ENCODE data around the gene NRCAM. TPM values are rescaled to one million over a fixed set of nuclear protein-coding genes. Genes with fewer than 3 reads are reported as not detected.

Gene NRCAM
- total RNA-seq, 1 experiment from 2014 or later: 45.7 TPM

- BruUV-seq (replicated peaks): no TSS peak
These were observed 170.5 kb downstream of the NRCAM start for GRCh38 chr7:108285778-108286177.

GRCh38 chr7:108285003-108285368, 171.2 kb downstream of the NRCAM start:
- no peaks in the 10 kb centered on the region for H3K36me3 ChIP-seq (ENCODE audit: insufficient read depth, low read length, poor library complexity, severe bottlenecking)
- TF ChIP-seq CTCF (conservative IDR thresholded peaks at IDR 0.05; ENCODE audit: low read depth, low read length): no peak
- TF ChIP-seq EZH2 (IDR thresholded peaks at IDR 0.05; ENCODE audit: borderline replicate concordance, low read depth, low read length, poor library complexity, severe bottlenecking): no peak
- POLR2A ChIA-PET (ENCODE audit: low non-redundant PET): no interaction called here
- H3K27ac ChIP-seq (ENCODE audit: low read depth, low read length, poor library complexity, severe bottlenecking): no peak overlapping the region
- H3K4me3 ChIP-seq (ENCODE audit: low read depth, low read length, poor library complexity, severe bottlenecking): no peak overlapping the region
- H3K27me3 ChIP-seq (replicated peaks; ENCODE audit: insufficient read depth, low read depth, low read length, poor library complexity): no peaks in the 10 kb centered on the region
- peaks cover 80% of the 10 kb centered on the region for H3K4me1 ChIP-seq (ENCODE audit: insufficient read depth, low read length, poor library complexity, severe bottlenecking)
- intact Hi-C loops (cut with micrococcal nuclease; ENCODE audit: unreplicated experiment): no loop called here
- H3K9me3 ChIP-seq (ENCODE audit: low read depth, low read length, poor library complexity, severe bottlenecking): no peaks in the 10 kb centered on the region
- CTCF ChIA-PET: no interaction called here
- no TSS peak for BruUV-seq (replicated peaks)
- DNase-seq (ENCODE audit: low spot score): no peak

More at GRCh38 chr7:108285778-108286177, 170.5 kb downstream of the NRCAM start:
- ChIA-PET CTCF (no interaction called here), POLR2A (ENCODE audit: low non-redundant PET) (no interaction called here)
- H3K27me3 ChIP-seq (replicated peaks; ENCODE audit: insufficient read depth, low read depth, low read length, poor library complexity): no peaks in the 10 kb centered on the region
- peaks cover 81% of the 10 kb centered on the region for H3K4me1 ChIP-seq (ENCODE audit: insufficient read depth, low read length, poor library complexity, severe bottlenecking)
- intact Hi-C loops (cut with micrococcal nuclease; ENCODE audit: unreplicated experiment): no loop called here
- H3K9me3 ChIP-seq (ENCODE audit: low read depth, low read length, poor library complexity, severe bottlenecking): no peaks in the 10 kb centered on the region
- no peak overlapping the region for H3K27ac ChIP-seq (ENCODE audit: low read depth, low read length, poor library complexity, severe bottlenecking)
- DNase-seq (ENCODE audit: low spot score): no peak
- H3K4me3 ChIP-seq (ENCODE audit: low read depth, low read length, poor library complexity, severe bottlenecking): no peak overlapping the region
- TF ChIP-seq EZH2 (IDR thresholded peaks at IDR 0.05; ENCODE audit: borderline replicate concordance, low read depth, low read length, poor library complexity, severe bottlenecking): no peak
- no peak for TF ChIP-seq CTCF (conservative IDR thresholded peaks at IDR 0.05; ENCODE audit: low read depth, low read length)
- no peaks in the 10 kb centered on the region for H3K36me3 ChIP-seq (ENCODE audit: insufficient read depth, low read length, poor library complexity, severe bottlenecking)

- Histone ChIP-seq H3K4me1 (ENCODE audit: insufficient read depth, low read length, poor library complexity, severe bottlenecking) (peaks cover 78% of the 10 kb centered on the region), H3K27ac (ENCODE audit: low read depth, low read length, poor library complexity, severe bottlenecking) (no peak overlapping the region), H3K36me3 (ENCODE audit: insufficient read depth, low read length, poor library complexity, severe bottlenecking) (no peaks in the 10 kb centered on the region), H3K27me3 (replicated peaks; ENCODE audit: insufficient read depth, low read depth, low read length, poor library complexity) (no peaks in the 10 kb centered on the region), H3K4me3 (ENCODE audit: low read depth, low read length, poor library complexity, severe bottlenecking) (no peak overlapping the region), H3K9me3 (ENCODE audit: low read depth, low read length, poor library complexity, severe bottlenecking) (no peaks in the 10 kb centered on the region)
- BruUV-seq (replicated peaks): no TSS peak
- ChIA-PET POLR2A (ENCODE audit: low non-redundant PET) (no interaction called here), CTCF (no interaction called here)
- no peak for DNase-seq (ENCODE audit: low spot score)
- TF ChIP-seq EZH2 (IDR thresholded peaks at IDR 0.05; ENCODE audit: borderline replicate concordance, low read depth, low read length, poor library complexity, severe bottlenecking) (no peak), CTCF (conservative IDR thresholded peaks at IDR 0.05; ENCODE audit: low read depth, low read length) (no peak)
- intact Hi-C loops (cut with micrococcal nuclease; ENCODE audit: unreplicated experiment): no loop called here
These were observed 171.8 kb downstream of the NRCAM start for GRCh38 chr7:108284349-108285002.

Measured in A673 (cell line).